ENCODE data around the gene SARNP. TPM values are rescaled to one million over a fixed set of nuclear protein-coding genes. Genes with fewer than 3 reads are reported as not detected.

Gene SARNP
- total RNA-seq, 4 donors from 2014 or later, result 38.0 to 50.7 (median 45.0) TPM

- in situ Hi-C loops (cut with MboI; ENCODE audit: low pct_ligation_motif_present in 1 of 4, low pct_unique_long_range_greater_than_20kb in 1 of 4, low sequenced_read_pairs in 3 of 4), result no loop called here
- DNase-seq, result no peak
- WGBS, 2 donors (ENCODE audit: low coverage in 1 of 2), result 30 to 82% methylated on average over 1 to 3 of the region's 3 CpGs
- H3K4me3 ChIP-seq, result no peak overlapping the region
- intact Hi-C loops (cut with DNase I; ENCODE audit: low total_unique reads), result no loop called here
- no peaks in the 10 kb centered on the region for H3K4me1 ChIP-seq
- H3K9me3 ChIP-seq, result peaks cover 0 to 7% of the 10 kb centered on the region in 2 donors
- H3K27ac ChIP-seq, result no peak overlapping the region
- no peaks in the 10 kb centered on the region for H3K27me3 ChIP-seq
- TF ChIP-seq CTCF (IDR thresholded peaks at IDR 0.05) (no peak), POLR2A (IDR thresholded peaks at IDR 0.05) (no peak), POLR2AphosphoS5 (IDR thresholded peaks at IDR 0.05) (no peak), EP300 (IDR thresholded peaks at IDR 0.05; ENCODE audit: low read depth) (no peak)
- H3K36me3 ChIP-seq, result no peaks in the 10 kb centered on the region
Measured at GRCh38 chr12:55861871-55862270, 44.3 kb upstream of the SARNP start.

GRCh38 chr12:55861396-55861795 is 43.9 kb upstream of the SARNP start:
- TF ChIP-seq POLR2A (IDR thresholded peaks at IDR 0.05) (no peak), POLR2AphosphoS5 (IDR thresholded peaks at IDR 0.05) (no peak), EP300 (IDR thresholded peaks at IDR 0.05; ENCODE audit: low read depth) (no peak), CTCF (IDR thresholded peaks at IDR 0.05) (no peak)
- no peak overlapping the region for H3K4me3 ChIP-seq
- peaks cover 0 to 7% of the 10 kb centered on the region in 2 donors for H3K9me3 ChIP-seq
- no peak for DNase-seq
- intact Hi-C loops (cut with DNase I; ENCODE audit: low total_unique reads), result no loop called here
- 88 to 91% methylated on average over 3 to 8 of the region's 8 CpGs for WGBS, 2 donors (ENCODE audit: low coverage in 1 of 2)
- in situ Hi-C loops (cut with MboI; ENCODE audit: low pct_ligation_motif_present in 1 of 4, low pct_unique_long_range_greater_than_20kb in 1 of 4, low sequenced_read_pairs in 3 of 4), result no loop called here
- H3K27me3 ChIP-seq, result no peaks in the 10 kb centered on the region
- H3K36me3 ChIP-seq, result no peaks in the 10 kb centered on the region
- H3K4me1 ChIP-seq, result no peaks in the 10 kb centered on the region
- H3K27ac ChIP-seq, result no peak overlapping the region

GRCh38 chr12:55852740-55853139 is 35.2 kb upstream of the SARNP start:
- peaks cover 0 to 6% (median under 1%) of the 10 kb centered on the region in 4 donors for H3K4me1 ChIP-seq
- WGBS, 2 donors (ENCODE audit: low coverage in 1 of 2), result 23 to 39% methylated on average over 1 of the region's 1 CpG
- H3K36me3 ChIP-seq, result no peaks in the 10 kb centered on the region
- TF ChIP-seq POLR2AphosphoS5 (IDR thresholded peaks at IDR 0.05), result no peak
- TF ChIP-seq CTCF (IDR thresholded peaks at IDR 0.05), result no peak
- TF ChIP-seq POLR2A (IDR thresholded peaks at IDR 0.05), result no peak
- no peak for TF ChIP-seq EP300 (IDR thresholded peaks at IDR 0.05; ENCODE audit: low read depth)
- H3K27ac ChIP-seq, result no peak overlapping the region
- H3K4me3 ChIP-seq, result no peak overlapping the region
- in situ Hi-C loops (cut with MboI; ENCODE audit: low pct_ligation_motif_present in 1 of 4, low pct_unique_long_range_greater_than_20kb in 1 of 4, low sequenced_read_pairs in 3 of 4) (no loop called here), intact Hi-C loops (cut with DNase I; ENCODE audit: low total_unique reads) (no loop called here)
- no peaks in the 10 kb centered on the region for H3K9me3 ChIP-seq
- DNase-seq, result no peak
- peaks cover 13% of the 10 kb centered on the region for H3K27me3 ChIP-seq

GRCh38 chr12:55850893-55851292 is 33.4 kb upstream of the SARNP start:
- Histone ChIP-seq H3K27ac (no peak overlapping the region), H3K4me1 (peaks cover 0 to 11% (median 4%) of the 10 kb centered on the region in 4 donors), H3K4me3 (no peak overlapping the region), H3K36me3 (no peaks in the 10 kb centered on the region), H3K9me3 (no peaks in the 10 kb centered on the region), H3K27me3 (peaks cover 15% of the 10 kb centered on the region)
- WGBS, 2 donors (ENCODE audit: low coverage in 1 of 2), result 56 to 95% methylated on average over 1 to 3 of the region's 3 CpGs
- TF ChIP-seq CTCF (IDR thresholded peaks at IDR 0.05) (no peak), POLR2AphosphoS5 (IDR thresholded peaks at IDR 0.05) (no peak), POLR2A (IDR thresholded peaks at IDR 0.05) (no peak), EP300 (IDR thresholded peaks at IDR 0.05; ENCODE audit: low read depth) (no peak)
- intact Hi-C loops (cut with DNase I; ENCODE audit: low total_unique reads) (no loop called here), in situ Hi-C loops (cut with MboI; ENCODE audit: low pct_ligation_motif_present in 1 of 4, low pct_unique_long_range_greater_than_20kb in 1 of 4, low sequenced_read_pairs in 3 of 4) (no loop called here)
- DNase-seq, result no peak

Measured in transverse colon (tissue), 4 donors.